ENCODE measurements around the gene CHST6. TPM values are rescaled to one million over a fixed set of nuclear protein-coding genes. Genes with fewer than 3 reads are reported as not detected.

The CHST6 gene
- total and polyA plus RNA-seq, 10 of the 15 experiments (the other 5 are each of a cell fraction or from before 2014, with no cell fraction given) = 0.14 to 2.5 (median 0.51) TPM

GRCh38 chr16:75477680-75478473 lies 17.4 kb downstream of the CHST6 start:
- Histone ChIP-seq H3K4me2 (ENCODE audit: control insufficient read depth, insufficient read depth) (no peak overlapping the region), H2AFZ (ENCODE audit: control insufficient read depth, low read depth, low read length) (peak overlapping the region; percentile 11; the same call in 1 of the 2 replicates), H3K79me2 (ENCODE audit: control insufficient read depth, insufficient read depth, low read length) (no peaks in the 10 kb centered on the region), H3K27ac (ENCODE audit: control insufficient read depth, insufficient read depth) (no peak overlapping the region), H3K36me3 (ENCODE audit: control insufficient read depth in 2 of 2, insufficient read depth in 2 of 2, low read length in 1 of 2) (no peaks in the 10 kb centered on the region), H3K4me1 (ENCODE audit: control insufficient read depth, insufficient read depth, low read length) (no peaks in the 10 kb centered on the region), H3K4me3 (no peak overlapping the region), H3K27me3 (replicated peaks in 1 of 2; ENCODE audit: control insufficient read depth in 2 of 2, insufficient read depth in 2 of 2, low read length in 1 of 2) (no peaks in the 10 kb centered on the region; a peak in 1 of 4 replicates), H4K20me1 (ENCODE audit: control insufficient read depth, insufficient read depth) (no peaks in the 10 kb centered on the region), H3K9ac (ENCODE audit: control insufficient read depth, insufficient read depth, low read length) (no peak overlapping the region), H3K9me3 (replicated peaks; ENCODE audit: control insufficient read depth, insufficient read depth, low read length) (no peaks in the 10 kb centered on the region)
- RAD21 ChIA-PET (ENCODE audit: unreplicated experiment) = interaction anchor here (0.8 to 1.2 kb wide), 4 partner anchors 39 to 281 kb away, joined by 3 to 6 read pairs (median 4); no protein-coding TSS in a partner anchor
- DNase-seq (ENCODE audit: low read depth, low spot score) (no peak), FAIRE-seq (no peak), ATAC-seq (peak; percentile 54)
- BruUV-seq (replicated peaks) = no TSS peak
- CTCF ChIA-PET = interaction anchor here (0.7 to 9.1 kb wide), 7 partner anchors 13 to 144 kb away, joined by 3 to 95 read pairs (median 3); no protein-coding TSS in a partner anchor
- WGBS (ENCODE audit: insufficient coverage, insufficient replicate concordance, low lambda C conversion rate, missing lambda C conversion rate) = 39% methylated on average over 4 of the region's 4 CpGs
- in situ Hi-C loops (cut with MboI) (no loop called here), intact Hi-C loops (cut with micrococcal nuclease; ENCODE audit: unreplicated experiment) (no loop called here)
- SMC1A ChIA-PET (ENCODE audit: uncharacterized antibody, unreplicated experiment) = interaction anchor here (1.3 to 2.4 kb wide), 5 partner anchors 9 to 286 kb away, joined by 3 to 11 read pairs (median 8); no protein-coding TSS in a partner anchor
- POLR2A ChIA-PET = interaction anchor here (0.5 kb wide), 1 partner anchor 40 kb away, joined by 3 read pairs; no protein-coding TSS in a partner anchor
- TF ChIP-seq CHD4 (IDR thresholded peaks at IDR 0.05) = no peak
- TF ChIP-seq NFYA (IDR thresholded peaks at IDR 0.05; ENCODE audit: borderline replicate concordance, low read depth, low read length) = no peak
- TF ChIP-seq USF2 (IDR thresholded peaks at IDR 0.05; ENCODE audit: borderline replicate concordance, low read depth, low read length) = no peak
- TF ChIP-seq RELB (IDR thresholded peaks at IDR 0.05; ENCODE audit: low read depth) = no peak
- no peak for TF ChIP-seq ZBTB33 (IDR thresholded peaks at IDR 0.05)
- TF ChIP-seq PBX3 (IDR thresholded peaks at IDR 0.05; ENCODE audit: insufficient replicate concordance, low read depth, low read length) = no peak
- no peak for TF ChIP-seq CHD2 (IDR thresholded peaks at IDR 0.05; ENCODE audit: borderline replicate concordance, low read depth, low read length)
- no peak for TF ChIP-seq NR2F1 (conservative IDR thresholded peaks at IDR 0.05)
- TF ChIP-seq SREBF1 (IDR thresholded peaks at IDR 0.05; ENCODE audit: low read length) = no peak
- no peak for TF ChIP-seq USF1 (IDR thresholded peaks at IDR 0.05; ENCODE audit: borderline replicate concordance, extremely low read length, insufficient read depth, low read depth, low read length)
- TF ChIP-seq TBL1XR1 (IDR thresholded peaks at IDR 0.05; ENCODE audit: low read depth, low read length) = no peak
- no peak for TF ChIP-seq SMAD1 (IDR thresholded peaks at IDR 0.05; ENCODE audit: low read depth, partially characterized antibody)
- no peak for TF ChIP-seq ATF2 (IDR thresholded peaks at IDR 0.05; ENCODE audit: low read length)
- TF ChIP-seq RCOR1 (conservative IDR thresholded peaks at IDR 0.05; ENCODE audit: low read depth, low read length) = no peak

Data from GM12878 (cell line).